GM19438 (cell line): ENCODE data around the gene ABCA4.
"Not testable (repeated sequence)": the region's sequence is repeated elsewhere in the genome, so short reads cannot be mapped to it uniquely, and the experiment has no call there.

Experiments
- ATAC-seq: cut with Tn5 transposase; IDR thresholded peaks from one replicate; pipeline ENCODE4 v1.9.1; 2021; ENCODE audit warnings: low read depth; ENCODE audit not compliant: unreplicated experiment

The ABCA4 gene

GRCh38 chr1:93960641-93961147 lies 160.3 kb downstream of the ABCA4 start:
- no peak for ATAC-seq

- no peak for ATAC-seq
These were observed 161.5 kb downstream of the ABCA4 start for GRCh38 chr1:93959413-93959812.

DNA sequence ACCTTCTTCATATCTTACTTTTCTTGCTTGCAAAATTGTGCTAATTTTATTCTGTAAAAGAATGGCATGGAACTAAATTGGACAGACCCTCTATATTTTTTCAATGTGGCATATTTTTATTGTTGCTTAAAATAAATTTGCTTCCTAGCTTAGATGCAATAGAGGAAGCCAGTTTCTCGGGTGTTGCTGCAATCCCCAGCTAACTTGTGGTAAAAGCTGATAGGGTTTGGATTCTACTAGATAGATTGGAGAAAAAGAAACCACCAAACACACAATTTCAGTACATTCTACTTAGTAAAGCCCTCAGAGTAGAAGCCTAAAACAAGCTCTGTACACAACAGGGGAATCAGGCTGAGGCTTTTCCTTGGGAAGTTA lies 162.2 kb downstream of the ABCA4 start:
- no peak for ATAC-seq

DNA sequence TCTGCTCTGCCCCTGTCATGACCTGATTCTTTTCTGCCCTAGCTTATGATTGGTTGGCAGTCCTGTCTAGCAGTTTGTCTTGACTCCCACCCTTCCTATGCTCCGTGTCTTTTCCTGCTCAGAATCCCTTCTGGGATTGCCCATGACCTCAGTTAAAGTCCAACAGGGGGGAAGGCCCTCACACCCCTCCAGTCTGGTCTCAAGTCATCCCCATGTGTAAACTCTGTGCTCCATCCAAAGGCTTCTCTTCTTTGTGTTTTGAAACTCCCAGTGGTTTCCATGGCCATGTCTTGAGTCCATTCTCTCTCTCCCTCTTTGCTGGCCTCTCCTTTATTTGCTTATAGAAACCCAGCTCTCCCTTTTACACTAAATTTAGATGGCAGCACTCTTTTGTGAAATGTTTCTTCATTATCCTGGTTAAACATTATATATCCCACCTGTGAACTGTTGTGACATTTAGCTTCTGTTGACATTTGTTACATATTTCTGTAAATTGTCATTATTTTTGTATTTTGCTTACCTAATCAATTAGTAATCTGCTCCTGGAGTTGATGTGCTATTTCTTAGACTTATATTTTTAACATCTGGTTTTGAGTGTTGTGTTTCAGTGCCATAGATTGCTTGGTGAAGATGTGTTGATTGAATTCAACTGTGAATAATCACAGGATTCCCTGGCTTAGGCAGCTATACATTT lies 162.8 kb downstream of the ABCA4 start:
- no peak for ATAC-seq

- no peak for ATAC-seq
These were observed 165.2 kb downstream of the ABCA4 start for GRCh38 chr1:93955765-93956164.

GRCh38 chr1:93947002-93947686 lies 173.8 kb downstream of the ABCA4 start:
- ATAC-seq: not testable (repeated sequence)
